OCI-LY3 (cell line): ENCODE results near the gene SCARB1.
"Not testable (repeated sequence)": the region's sequence is repeated elsewhere in the genome, so short reads cannot be mapped to it uniquely, and the experiment has no call there.

Source experiments
- CTCF ChIP-seq: fragments of 200-600, 300-600 bp; sonication (generic); IDR thresholded peaks from 2 replicates; pipeline ENCODE4 v1.5.1; 2014; ENCODE audit warnings: antibody characterized with exemption, low read length, low read depth
- EZH2phosphoT487 ChIP-seq: fragments of 200-600 bp; shearing (Covaris generic); IDR thresholded peaks from 2 replicates; pipeline ENCODE4 v1.6.1; 2018; ENCODE audit warnings: antibody characterized with exemption, mixed run types, low read depth

GRCh38 chr12:124912529-124913287 is 49.0 kb upstream of the SCARB1 start:
- TF ChIP-seq CTCF, EZH2phosphoT487: not testable (repeated sequence)
